Measurements from ENCODE around the gene RBM47. TPM values are rescaled to one million over a fixed set of nuclear protein-coding genes. Genes with fewer than 3 reads are reported as not detected.

RBM47 gene
- polyA plus RNA-seq, 3 donors, result 79.5 to 101 (median 92.8) TPM

GRCh38 chr4:40564815-40565483, 64.7 kb downstream of the RBM47 start:
- WGBS (ENCODE audit: insufficient coverage), result no CpG with 5 or more reads among the region's 5 CpGs
- peaks cover 37 to 52% of the 10 kb centered on the region in 2 donors for H3K36me3 Mint-ChIP-seq
- no peak overlapping the region for H3K4me3 Mint-ChIP-seq
- Histone ChIP-seq H3K9me3 (replicated peaks in 1 of 2; ENCODE audit: control insufficient read depth in 1 of 2, insufficient read depth in 1 of 2, low read length in 2 of 2) (no peaks in the 10 kb centered on the region), H3K4me2 (replicated peaks; ENCODE audit: extremely low read depth, low read length, poor library complexity, severe bottlenecking) (no peak overlapping the region), H3K4me1 (ENCODE audit: control insufficient read depth in 1 of 2, insufficient read depth in 2 of 2, low read length in 2 of 2) (peaks cover 60 to 67% of the 10 kb centered on the region in 2 donors), H3K9ac (ENCODE audit: insufficient read depth, low read length, poor library complexity, severe bottlenecking) (no peak overlapping the region), H4K20me1 (ENCODE audit: insufficient read depth, low read length) (peaks cover 32% of the 10 kb centered on the region), H3K27me3 (ENCODE audit: control insufficient read depth in 2 of 2, insufficient read depth in 2 of 2, low read length in 2 of 2) (no peaks in the 10 kb centered on the region), H3K4me3 (replicated peaks in 1 of 3; ENCODE audit: low read depth in 2 of 3, low read length in 3 of 3) (no peak overlapping the region), H3K36me3 (replicated peaks in 1 of 2; ENCODE audit: control insufficient read depth in 1 of 2, insufficient read depth in 2 of 2, low read length in 2 of 2) (peaks cover 0 to 12% of the 10 kb centered on the region in 2 donors), H3K79me2 (ENCODE audit: insufficient read depth, low read length) (peaks cover 100% of the 10 kb centered on the region), H3K27ac (ENCODE audit: low read depth in 1 of 2, low read length in 2 of 2) (peak overlapping the region; percentile 71 to 98), H2AFZ (ENCODE audit: insufficient read depth, low read depth, low read length, poor library complexity, severe bottlenecking) (no peak overlapping the region)
- intact Hi-C loops (cut with micrococcal nuclease), result loop anchor here in 1 of 2 donors (10.0 kb wide), 1 partner anchor 160 kb away; no protein-coding TSS in a partner anchor
- peak in 1 of 3 donors; percentile 20 for DNase-seq
- H3K4me1 Mint-ChIP-seq, result peaks cover 69% of the 10 kb centered on the region
- peaks cover 1 to 3% (median 1%) of the 10 kb centered on the region in 3 donors for H3K27me3 Mint-ChIP-seq (ENCODE audit: low read depth in 3 of 3)
- no peak for TF ChIP-seq CTCF (IDR thresholded peaks at IDR 0.05)
- peak overlapping the region; percentile 96 to 99 (median 97) for H3K27ac Mint-ChIP-seq
- H3K9me3 Mint-ChIP-seq, result no peaks in the 10 kb centered on the region

- intact Hi-C loops (cut with micrococcal nuclease), result loop anchor here in 1 of 2 donors (10.0 kb wide), 1 partner anchor 161 kb away; no protein-coding TSS in a partner anchor
These were observed 65.7 kb downstream of the RBM47 start for GRCh38 chr4:40564004-40564403.

More at GRCh38 chr4:40564004-40564403, 65.7 kb downstream of the RBM47 start:
- H3K4me3 Mint-ChIP-seq, result no peak overlapping the region
- Histone ChIP-seq H2AFZ (ENCODE audit: insufficient read depth, low read depth, low read length, poor library complexity, severe bottlenecking) (no peak overlapping the region), H3K9ac (ENCODE audit: insufficient read depth, low read length, poor library complexity, severe bottlenecking) (peak overlapping the region; percentile 48), H3K27me3 (ENCODE audit: control insufficient read depth in 2 of 2, insufficient read depth in 2 of 2, low read length in 2 of 2) (no peaks in the 10 kb centered on the region), H3K9me3 (replicated peaks in 1 of 2; ENCODE audit: control insufficient read depth in 1 of 2, insufficient read depth in 1 of 2, low read length in 2 of 2) (no peaks in the 10 kb centered on the region), H3K79me2 (ENCODE audit: insufficient read depth, low read length) (peaks cover 100% of the 10 kb centered on the region), H3K27ac (ENCODE audit: low read depth in 1 of 2, low read length in 2 of 2) (peak overlapping the region; percentile 88 to 98), H4K20me1 (ENCODE audit: insufficient read depth, low read length) (peaks cover 35% of the 10 kb centered on the region), H3K4me2 (replicated peaks; ENCODE audit: extremely low read depth, low read length, poor library complexity, severe bottlenecking) (no peak overlapping the region), H3K4me1 (ENCODE audit: control insufficient read depth in 1 of 2, insufficient read depth in 2 of 2, low read length in 2 of 2) (peaks cover 69 to 76% of the 10 kb centered on the region in 2 donors), H3K36me3 (replicated peaks in 1 of 2; ENCODE audit: control insufficient read depth in 1 of 2, insufficient read depth in 2 of 2, low read length in 2 of 2) (peaks cover 0 to 12% of the 10 kb centered on the region in 2 donors), H3K4me3 (replicated peaks in 1 of 3; ENCODE audit: low read depth in 2 of 3, low read length in 3 of 3) (no peak overlapping the region)
- no peak for TF ChIP-seq CTCF (IDR thresholded peaks at IDR 0.05)
- 0% methylated on average over 1 of the region's 3 CpGs for WGBS (ENCODE audit: insufficient coverage)
- peaks cover 77% of the 10 kb centered on the region for H3K4me1 Mint-ChIP-seq
- H3K9me3 Mint-ChIP-seq, result no peaks in the 10 kb centered on the region
- H3K27me3 Mint-ChIP-seq (ENCODE audit: low read depth in 3 of 3), result peaks cover 1 to 3% (median 1%) of the 10 kb centered on the region in 3 donors
- peak; percentile 89 to 96 (median 95) for DNase-seq
- peak overlapping the region; percentile 96 to 99 (median 97) for H3K27ac Mint-ChIP-seq
- peaks cover 33 to 47% of the 10 kb centered on the region in 2 donors for H3K36me3 Mint-ChIP-seq

Data from CD14-positive monocyte (primary cell).